GM23248 (cell line): ENCODE results near the gene SLIT3. TPM values are rescaled to one million over a fixed set of nuclear protein-coding genes. Genes with fewer than 3 reads are reported as not detected.

ENCODE experiments used
- DNase-seq: peaks from one replicate; pipeline ENCODE4 v3.0.0-alpha.2; 2015
- H2AFZ ChIP-seq: fragments of 200-600 bp; sonication (generic); 2 replicates; pipeline ENCODE4 v1.6.1; 2016; ENCODE audit warnings: antibody characterized with exemption
- H3F3A ChIP-seq: fragments of 200-600 bp; sonication (generic); 2 replicates; pipeline ENCODE4 v1.6.1; 2016; ENCODE audit warnings: mild to moderate bottlenecking, antibody characterized with exemption, mixed run types; ENCODE audit not compliant: insufficient read depth
- H3K27ac ChIP-seq: fragments of 200-600 bp; sonication (generic); 2 replicates; pipeline ENCODE4 v1.5.1; 2016; ENCODE audit warnings: mild to moderate bottlenecking
- H3K27me3 ChIP-seq: fragments of 200-600 bp; sonication (generic); replicated peaks from 2 replicates; pipeline ENCODE4 v1.6.1; 2016; ENCODE audit warnings: mild to moderate bottlenecking; ENCODE audit not compliant: insufficient read depth
- H3K36me3 ChIP-seq: fragments of 200-600 bp; sonication (generic); 2 replicates; pipeline ENCODE4 v1.6.1; 2016; ENCODE audit warnings: low read depth, mild to moderate bottlenecking
- H3K4me1 ChIP-seq: fragments of 200-600 bp; sonication (generic); 2 replicates; pipeline ENCODE4 v1.6.1; 2016; ENCODE audit warnings: mild to moderate bottlenecking; ENCODE audit not compliant: insufficient read depth
- H3K4me2 ChIP-seq: fragments of 200-600 bp; sonication (generic); one replicate; pipeline ENCODE4 v1.6.1; 2016; ENCODE audit warnings: mild to moderate bottlenecking; ENCODE audit not compliant: unreplicated experiment
- H3K4me3 ChIP-seq: fragments of 200-600 bp; sonication (generic); 2 replicates; pipeline ENCODE4 v1.5.1; 2016; ENCODE audit warnings: mild to moderate bottlenecking
- H3K79me2 ChIP-seq: fragments of 200-600 bp; sonication (generic); 2 replicates; pipeline ENCODE4 v1.6.1; 2016; ENCODE audit warnings: mild to moderate bottlenecking; ENCODE audit not compliant: insufficient read depth
- H3K9ac ChIP-seq: fragments of 200-600 bp; sonication (generic); 2 replicates; pipeline ENCODE4 v1.6.1; 2016; ENCODE audit warnings: mild to moderate bottlenecking
- H3K9me2 ChIP-seq: fragments of 200-600 bp; sonication (generic); 2 replicates; pipeline ENCODE4 v1.6.1; 2016; ENCODE audit warnings: mixed run types, mild to moderate bottlenecking, moderate library complexity; ENCODE audit not compliant: insufficient read depth
- H3K9me3 ChIP-seq: fragments of 200-600 bp; sonication (generic); one replicate; pipeline ENCODE4 v1.6.1; 2017; ENCODE audit warnings: low read depth
- H4K20me1 ChIP-seq: fragments of 200-600 bp; sonication (generic); 2 replicates; pipeline ENCODE4 v1.6.0; 2016; ENCODE audit not compliant: insufficient read depth
- EZH2 ChIP-seq: fragments of 200-600 bp; sonication (generic); IDR thresholded peaks from 2 replicates; pipeline ENCODE4 v1.6.1; 2018; ENCODE audit warnings: antibody characterized with exemption, mild to moderate bottlenecking; ENCODE audit not compliant: insufficient read depth, poor library complexity, severe bottlenecking
- EZH2phosphoT487 ChIP-seq: fragments of 200-600 bp; sonication (generic); IDR thresholded peaks from 2 replicates; pipeline ENCODE4 v1.6.1; 2018; ENCODE audit warnings: antibody characterized with exemption, moderate library complexity, mild to moderate bottlenecking, low read depth; ENCODE audit not compliant: insufficient read depth
- WGBS, 2 experiments: methylation state at CpG; one replicate each; pipeline ENCODE4 v1.1.6; 2015 to 2017; ENCODE audit warnings: low lambda C conversion rate in 2 of 2, low coverage in 1 of 2; ENCODE audit errors: missing lambda C conversion rate in 2 of 2; 5-methylcytosine and 5-hydroxymethylcytosine counted together
- in situ Hi-C: fragments of 300-500 bp; cut with MboI; formaldehyde crosslinking; loops from 2 replicates; pipeline ENCODE4 v1.15.0; 2020
- polyA plus RNA-seq: library from polyadenylated mRNA; unstranded; fragments of >200 nt; fragmentation: Nextera tagmentation; extraction: Ambion mirVana; gene quantifications from 2 replicates; pipeline ENCODE4 v1.2.1, GENCODE V29; 2016
- total RNA-seq: library from RNA; depleted of rRNA; stranded (reverse); fragments of >200 nt; shearing (Covaris generic); gene quantifications from 2 replicates; pipeline ENCODE4 v1.2.3, GENCODE V29; 2014

SLIT3 gene
- total and polyA plus RNA-seq, 2 experiments from 2014 or later, result 61.9 to 100 TPM

- Histone ChIP-seq H3K4me2 (no peak overlapping the region), H4K20me1 (no peaks in the 10 kb centered on the region), H3K9ac (no peak overlapping the region), H3K27ac (no peak overlapping the region), H3K27me3 (no peaks in the 10 kb centered on the region), H3K79me2 (no peaks in the 10 kb centered on the region), H3K4me1 (peaks cover 22% of the 10 kb centered on the region), H2AFZ (no peak overlapping the region), H3K36me3 (no peaks in the 10 kb centered on the region), H3F3A (no peaks in the 10 kb centered on the region), H3K9me2 (no peaks in the 10 kb centered on the region), H3K4me3 (no peak overlapping the region), H3K9me3 (no peaks in the 10 kb centered on the region)
- DNase-seq, result no peak
- 89 to 92% methylated on average over 14 to 16 of the region's 16 CpGs for WGBS, 2 experiments
- TF ChIP-seq EZH2phosphoT487 (no peak), EZH2 (no peak)
- in situ Hi-C loops, result no loop called here
These were observed 417.6 kb downstream of the SLIT3 start for GRCh38 chr5:168883281-168883741.

- H2AFZ ChIP-seq, result no peak overlapping the region
- no peak overlapping the region for H3K4me2 ChIP-seq
- peaks cover 22% of the 10 kb centered on the region for H3K4me1 ChIP-seq
- no peaks in the 10 kb centered on the region for H3K9me3 ChIP-seq
- H3K27ac ChIP-seq, result no peak overlapping the region
- no peaks in the 10 kb centered on the region for H3K27me3 ChIP-seq
- no peak for DNase-seq
- no peaks in the 10 kb centered on the region for H4K20me1 ChIP-seq
- no peak overlapping the region for H3K9ac ChIP-seq
- H3K36me3 ChIP-seq, result no peaks in the 10 kb centered on the region
- no peaks in the 10 kb centered on the region for H3K79me2 ChIP-seq
- H3K4me3 ChIP-seq, result no peak overlapping the region
- in situ Hi-C loops, result no loop called here
- no peaks in the 10 kb centered on the region for H3F3A ChIP-seq
- TF ChIP-seq EZH2 (no peak), EZH2phosphoT487 (no peak)
- WGBS, 2 experiments, result 94 to 98% methylated on average over 12 of the region's 12 CpGs
- H3K9me2 ChIP-seq, result no peaks in the 10 kb centered on the region
These were observed 418.7 kb downstream of the SLIT3 start for GRCh38 chr5:168882283-168882682.

DNA sequence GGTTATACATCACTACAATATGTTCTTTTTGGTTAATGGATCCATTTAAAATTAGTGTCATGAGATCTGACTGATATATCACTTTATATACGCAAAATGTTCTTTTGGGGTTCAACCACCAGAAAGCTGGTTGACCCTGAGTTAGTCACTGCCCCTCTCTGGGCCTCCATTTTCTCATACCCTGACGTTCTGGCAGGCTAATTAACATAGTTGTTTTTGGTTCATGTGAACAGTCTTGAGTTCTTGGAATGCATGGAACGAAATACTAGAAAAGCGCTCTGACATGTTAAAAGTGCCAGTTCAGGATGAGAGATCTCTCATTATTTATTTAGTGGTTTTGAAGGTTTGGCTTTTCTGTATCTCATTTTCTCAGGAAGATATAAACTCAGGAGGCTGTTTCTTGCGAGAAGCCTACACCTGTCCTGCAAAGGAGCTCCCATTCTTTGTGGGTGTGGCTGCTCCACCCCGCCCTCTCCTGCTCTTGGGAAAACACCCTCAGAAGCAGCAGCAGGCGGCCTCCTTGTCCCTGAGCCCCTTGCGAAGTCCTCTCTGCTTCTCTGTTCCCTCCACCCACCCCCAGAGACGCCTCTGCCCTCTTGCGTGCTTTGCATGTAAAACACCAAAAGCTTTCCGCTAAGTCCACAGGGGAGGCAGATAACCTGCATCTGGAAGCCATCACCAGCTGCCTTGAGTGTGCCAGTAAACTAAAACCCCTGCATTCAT, 419.4 kb downstream of the SLIT3 start:
- H2AFZ ChIP-seq, result no peak overlapping the region
- no peaks in the 10 kb centered on the region for H3K79me2 ChIP-seq
- H3F3A ChIP-seq, result no peaks in the 10 kb centered on the region
- no peaks in the 10 kb centered on the region for H3K9me3 ChIP-seq
- no peak overlapping the region for H3K4me2 ChIP-seq
- H3K27me3 ChIP-seq, result no peaks in the 10 kb centered on the region
- in situ Hi-C loops, result no loop called here
- peaks cover 21% of the 10 kb centered on the region for H3K4me1 ChIP-seq
- no peaks in the 10 kb centered on the region for H3K9me2 ChIP-seq
- no peak overlapping the region for H3K9ac ChIP-seq
- no peak for DNase-seq
- H3K36me3 ChIP-seq, result no peaks in the 10 kb centered on the region
- H3K27ac ChIP-seq, result no peak overlapping the region
- no peaks in the 10 kb centered on the region for H4K20me1 ChIP-seq
- WGBS, 2 experiments, result 89 to 92% methylated on average over 11 of the region's 11 CpGs
- TF ChIP-seq EZH2, result no peak
- TF ChIP-seq EZH2phosphoT487, result no peak
- no peak overlapping the region for H3K4me3 ChIP-seq

- WGBS, 2 experiments, result 71 to 74% methylated on average over 8 of the region's 8 CpGs
These were observed 421.0 kb downstream of the SLIT3 start for GRCh38 chr5:168879929-168880328.

More at GRCh38 chr5:168879929-168880328, 421.0 kb downstream of the SLIT3 start:
- no peaks in the 10 kb centered on the region for H3F3A ChIP-seq
- H2AFZ ChIP-seq, result no peak overlapping the region
- H3K9me2 ChIP-seq, result no peaks in the 10 kb centered on the region
- TF ChIP-seq EZH2phosphoT487 (no peak), EZH2 (no peak)
- no peak overlapping the region for H3K4me3 ChIP-seq
- no peak overlapping the region for H3K4me2 ChIP-seq
- peak; percentile 38 for DNase-seq
- H3K9me3 ChIP-seq, result no peaks in the 10 kb centered on the region
- no peaks in the 10 kb centered on the region for H3K27me3 ChIP-seq
- no peaks in the 10 kb centered on the region for H3K36me3 ChIP-seq
- H4K20me1 ChIP-seq, result no peaks in the 10 kb centered on the region
- no peak overlapping the region for H3K27ac ChIP-seq
- in situ Hi-C loops, result no loop called here
- H3K9ac ChIP-seq, result no peak overlapping the region
- no peaks in the 10 kb centered on the region for H3K79me2 ChIP-seq
- H3K4me1 ChIP-seq, result peaks cover 9% of the 10 kb centered on the region; the same call in 1 of the 2 replicates
